Skeletal muscle tissue (tissue), 4 donors: ENCODE data around the gene LIM2. TPM values are rescaled to one million over a fixed set of nuclear protein-coding genes. Genes with fewer than 3 reads are reported as not detected.

Source experiments
- H3K27ac ChIP-seq: one replicate; pipeline ENCODE4 v1.7.0; 2013; ENCODE audit warnings: mild to moderate bottlenecking, low read depth, low read length, inconsistent platforms
- H3K27me3 ChIP-seq, 3 donors: one replicate each; pipeline ENCODE4 v1.7.0; 2013; ENCODE audit warnings: low read length in 3 of 3; ENCODE audit not compliant: control insufficient read depth in 3 of 3, insufficient read depth in 3 of 3
- H3K36me3 ChIP-seq, 3 donors: one replicate each; pipeline ENCODE4 v1.7.0; 2013; ENCODE audit warnings: low read length in 3 of 3; ENCODE audit not compliant: control insufficient read depth in 3 of 3, insufficient read depth in 3 of 3
- H3K4me1 ChIP-seq, 3 donors: one replicate each; pipeline ENCODE4 v1.7.0; 2013; ENCODE audit warnings: low read length in 3 of 3, mild to moderate bottlenecking in 3 of 3; ENCODE audit not compliant: control insufficient read depth in 3 of 3, insufficient read depth in 3 of 3
- H3K4me3 ChIP-seq, 3 donors: one replicate each; pipeline ENCODE4 v1.7.0; 2013; ENCODE audit warnings: low read length in 3 of 3
- H3K9ac ChIP-seq, 3 donors: one replicate each; pipeline ENCODE4 v1.7.0; 2013; ENCODE audit warnings: low read length in 3 of 3, mild to moderate bottlenecking in 3 of 3, moderate library complexity in 2 of 3, low read depth in 1 of 3
- H3K9me3 ChIP-seq, 3 donors: one replicate each; pipeline ENCODE4 v1.7.0; 2013; ENCODE audit warnings: low read length in 3 of 3; ENCODE audit not compliant: control insufficient read depth in 3 of 3
- total RNA-seq: library from RNA; depleted of rRNA; stranded (reverse); fragments of >200 nt; gene quantifications from one replicate; pipeline ENCODE4 v1.2.3, GENCODE V29; 2014
- donor health status: Osteomylitis.

Gene LIM2
- total RNA-seq, 1 donor from 2014 or later: not detected

GRCh38 chr19:51354742-51355148 lies 33.0 kb downstream of the LIM2 start:
- H3K4me1 ChIP-seq: peaks cover 0 to 2% (median 0%) of the 10 kb centered on the region in 3 donors
- no peak overlapping the region for H3K9ac ChIP-seq
- no peak overlapping the region for H3K4me3 ChIP-seq
- H3K27ac ChIP-seq: no peak overlapping the region
- no peaks in the 10 kb centered on the region for H3K9me3 ChIP-seq
- H3K27me3 ChIP-seq: no peaks in the 10 kb centered on the region
- H3K36me3 ChIP-seq: peaks cover 28 to 32% (median 31%) of the 10 kb centered on the region in 3 donors

GRCh38 chr19:51354103-51354741 lies 33.6 kb downstream of the LIM2 start:
- Histone ChIP-seq H3K27me3 (no peaks in the 10 kb centered on the region), H3K4me3 (no peak overlapping the region), H3K27ac (no peak overlapping the region), H3K9me3 (no peaks in the 10 kb centered on the region), H3K4me1 (peaks cover 0 to 2% (median 0%) of the 10 kb centered on the region in 3 donors), H3K9ac (no peak overlapping the region), H3K36me3 (peaks cover 30 to 32% (median 31%) of the 10 kb centered on the region in 3 donors)

- Histone ChIP-seq H3K4me3 (no peak overlapping the region), H3K36me3 (peaks cover 30 to 32% (median 31%) of the 10 kb centered on the region in 3 donors), H3K27ac (no peak overlapping the region), H3K9me3 (no peaks in the 10 kb centered on the region), H3K27me3 (no peaks in the 10 kb centered on the region), H3K4me1 (peaks cover 0 to 2% (median 0%) of the 10 kb centered on the region in 3 donors), H3K9ac (no peak overlapping the region)
Measured at GRCh38 chr19:51352783-51353360, 34.9 kb downstream of the LIM2 start.

GRCh38 chr19:51351266-51351990 lies 36.3 kb downstream of the LIM2 start:
- Histone ChIP-seq H3K27ac (no peak overlapping the region), H3K4me1 (peaks cover 0 to 2% (median 0%) of the 10 kb centered on the region in 3 donors), H3K36me3 (peaks cover 39 to 47% (median 43%) of the 10 kb centered on the region in 3 donors), H3K27me3 (no peaks in the 10 kb centered on the region), H3K9ac (no peak overlapping the region), H3K4me3 (no peak overlapping the region), H3K9me3 (no peaks in the 10 kb centered on the region)

GRCh38 chr19:51347209-51347928 lies 40.4 kb downstream of the LIM2 start:
- Histone ChIP-seq H3K9me3 (no peaks in the 10 kb centered on the region), H3K4me3 (no peak overlapping the region), H3K9ac (no peak overlapping the region), H3K36me3 (peaks cover 47 to 53% (median 52%) of the 10 kb centered on the region in 3 donors), H3K4me1 (no peaks in the 10 kb centered on the region), H3K27ac (no peak overlapping the region), H3K27me3 (no peaks in the 10 kb centered on the region)

GRCh38 chr19:51346742-51347141 lies 41.0 kb downstream of the LIM2 start:
- H3K27me3 ChIP-seq: no peaks in the 10 kb centered on the region
- no peak overlapping the region for H3K4me3 ChIP-seq
- H3K9me3 ChIP-seq: no peaks in the 10 kb centered on the region
- peaks cover 42 to 47% (median 46%) of the 10 kb centered on the region in 3 donors for H3K36me3 ChIP-seq
- no peak overlapping the region for H3K27ac ChIP-seq
- no peaks in the 10 kb centered on the region for H3K4me1 ChIP-seq
- no peak overlapping the region for H3K9ac ChIP-seq

GRCh38 chr19:51345076-51345620 lies 42.6 kb downstream of the LIM2 start:
- Histone ChIP-seq H3K27ac (no peak overlapping the region), H3K4me3 (no peak overlapping the region), H3K36me3 (peaks cover 30 to 33% (median 32%) of the 10 kb centered on the region in 3 donors), H3K9ac (no peak overlapping the region), H3K27me3 (peaks cover 0 to 4% (median 0%) of the 10 kb centered on the region in 3 donors), H3K4me1 (peaks cover 0 to 2% (median 2%) of the 10 kb centered on the region in 3 donors), H3K9me3 (no peaks in the 10 kb centered on the region)

- H3K9me3 ChIP-seq: no peaks in the 10 kb centered on the region
- peaks cover 27 to 28% (median 28%) of the 10 kb centered on the region in 3 donors for H3K36me3 ChIP-seq
- H3K27ac ChIP-seq: no peak overlapping the region
- peaks cover 7 to 16% (median 8%) of the 10 kb centered on the region in 3 donors for H3K4me1 ChIP-seq
- H3K9ac ChIP-seq: no peak overlapping the region
- no peak overlapping the region for H3K4me3 ChIP-seq
- H3K27me3 ChIP-seq: peaks cover 0 to 9% (median 5%) of the 10 kb centered on the region in 3 donors
Measured at GRCh38 chr19:51342631-51343569, 44.9 kb downstream of the LIM2 start.
